Measurements from ENCODE around the gene RBM45. TPM values are rescaled to one million over a fixed set of nuclear protein-coding genes. Genes with fewer than 3 reads are reported as not detected.

RBM45 gene
- total RNA-seq, 1 experiment from 2014 or later = 7.4 TPM

- Histone ChIP-seq H3K79me2 (ENCODE audit: insufficient read depth, low read length) (no peaks in the 10 kb centered on the region), H3K27me3 (ENCODE audit: insufficient read depth, low read length) (no peaks in the 10 kb centered on the region), H3K27ac (ENCODE audit: low read depth, low read length) (no peak overlapping the region), H3K36me3 (ENCODE audit: control insufficient read depth in 1 of 2, insufficient read depth in 2 of 2, low read length in 2 of 2) (no peaks in the 10 kb centered on the region), H3K4me1 (ENCODE audit: control insufficient read depth in 1 of 2, insufficient read depth in 2 of 2, low read length in 2 of 2) (no peaks in the 10 kb centered on the region; a peak in 1 of 4 replicates), H3K9me2 (ENCODE audit: insufficient read depth) (no peaks in the 10 kb centered on the region), H3K9me3 (ENCODE audit: control insufficient read depth in 1 of 2, insufficient read depth in 1 of 2, low read depth in 1 of 2, low read length in 2 of 2) (no peaks in the 10 kb centered on the region), H3K4me2 (ENCODE audit: low read length) (no peak overlapping the region), H2AFZ (ENCODE audit: low read depth, low read length, poor library complexity, severe bottlenecking) (no peak overlapping the region), H3K9ac (ENCODE audit: low read length) (no peak overlapping the region), H3K4me3 (replicated peaks in 1 of 2; ENCODE audit: low read depth in 1 of 2, low read length in 2 of 2) (no peak overlapping the region), H4K20me1 (ENCODE audit: insufficient read depth) (no peaks in the 10 kb centered on the region)
- ChIA-PET POLR2A (no interaction called here), RAD21 (ENCODE audit: low non-redundant PET in 1 of 2, low total read pairs in 2 of 2, uncharacterized antibody in 2 of 2, unreplicated experiment in 2 of 2) (interaction anchor here in 1 of 2 experiments (1.1 kb wide), 1 partner anchor 198 kb away, joined by 3 read pairs; no protein-coding TSS in a partner anchor), CTCF (interaction anchor here (1.1 kb wide), 1 partner anchor 309 kb away, joined by 3 read pairs; no protein-coding TSS in a partner anchor)
- DNase-seq (ENCODE audit: low read depth, low spot score) = no peak
- no peak for TF ChIP-seq EGR1 (IDR thresholded peaks at IDR 0.05; ENCODE audit: low read depth)
- no peak for TF ChIP-seq ZBTB33 (IDR thresholded peaks at IDR 0.05; ENCODE audit: extremely low read depth, insufficient replicate concordance, low read length)
- TF ChIP-seq SIN3A (IDR thresholded peaks at IDR 0.05; ENCODE audit: low read depth) = no peak
- TF ChIP-seq RAD21 (IDR thresholded peaks at IDR 0.05; ENCODE audit: low read depth) = no peak
- TF ChIP-seq ZNF274 (IDR thresholded peaks at IDR 0.05; ENCODE audit: low read depth, low read length) = no peak
- TF ChIP-seq CTCF (IDR thresholded peaks at IDR 0.05 in 2 of 3, conservative IDR thresholded peaks at IDR 0.05 in 1 of 3; ENCODE audit: borderline replicate concordance in 1 of 3, insufficient read depth in 1 of 3, low read depth in 2 of 3, low read length in 2 of 3) = no peak
- no peak for TF ChIP-seq JUND (IDR thresholded peaks at IDR 0.05)
- TF ChIP-seq FOSL1 (IDR thresholded peaks at IDR 0.05; ENCODE audit: low read depth) = no peak
- TF ChIP-seq POLR2AphosphoS5 (IDR thresholded peaks at IDR 0.05; ENCODE audit: low read depth, low read length) = no peak
- no peak for TF ChIP-seq TCF7L2 (IDR thresholded peaks at IDR 0.05; ENCODE audit: borderline replicate concordance, extremely low read depth, insufficient read depth, insufficient read length)
- no peak for TF ChIP-seq EZH2phosphoT487 (IDR thresholded peaks at IDR 0.05; ENCODE audit: borderline replicate concordance)
- no peak for TF ChIP-seq SP1 (IDR thresholded peaks at IDR 0.05; ENCODE audit: low read depth)
- no peak for TF ChIP-seq REST (IDR thresholded peaks at IDR 0.05; ENCODE audit: low read depth)
- ATAC-seq = no peak
- intact Hi-C loops (cut with micrococcal nuclease) = no loop called here
- no TSS peak for BruUV-seq (replicated peaks)
These were observed 6.7 kb upstream of the RBM45 start for GRCh38 chr2:178105566-178105965.

Data from HCT116 (cell line).